GM12892 (cell line): ENCODE measurements around the gene KCNIP3.

Experiments
- POLR2A ChIP-seq: IDR thresholded peaks from 2 replicates; pipeline ENCODE4 v1.6.1; 2011; ENCODE audit warnings: low read depth, low read length, control low read depth
- POLR2AphosphoS5 ChIP-seq: IDR thresholded peaks from 2 replicates; pipeline ENCODE4 v1.6.1; 2011; ENCODE audit warnings: low read depth, low read length, control low read depth

DNA sequence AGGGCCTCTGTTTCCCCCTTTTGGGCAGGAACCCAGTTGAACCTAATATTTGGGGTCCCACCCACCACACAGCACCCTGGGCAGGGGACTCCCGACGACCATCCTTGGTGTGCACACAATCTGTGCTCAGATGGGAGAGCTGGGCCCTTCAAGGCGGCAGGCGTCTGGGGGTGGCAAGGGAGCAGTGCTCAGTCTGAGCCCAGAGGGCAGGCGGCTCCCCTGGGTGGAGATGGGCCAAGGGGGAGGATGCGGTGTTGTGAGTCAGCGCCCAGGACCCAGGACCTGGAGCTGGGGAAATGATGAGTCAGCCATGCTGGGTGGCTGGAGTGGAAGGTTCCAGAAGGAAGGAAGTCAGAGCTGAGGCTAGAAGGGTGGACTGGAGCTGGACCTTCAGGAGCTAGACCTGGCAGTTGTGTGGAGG lies 19.1 kb upstream of the KCNIP3 start:
- TF ChIP-seq POLR2A (no peak), POLR2AphosphoS5 (no peak)
